ENCODE measurements around the gene SAG.
"Not testable (repeated sequence)": the region's sequence is repeated elsewhere in the genome, so short reads cannot be mapped to it uniquely, and the experiment has no call there.

Gene SAG

DNA sequence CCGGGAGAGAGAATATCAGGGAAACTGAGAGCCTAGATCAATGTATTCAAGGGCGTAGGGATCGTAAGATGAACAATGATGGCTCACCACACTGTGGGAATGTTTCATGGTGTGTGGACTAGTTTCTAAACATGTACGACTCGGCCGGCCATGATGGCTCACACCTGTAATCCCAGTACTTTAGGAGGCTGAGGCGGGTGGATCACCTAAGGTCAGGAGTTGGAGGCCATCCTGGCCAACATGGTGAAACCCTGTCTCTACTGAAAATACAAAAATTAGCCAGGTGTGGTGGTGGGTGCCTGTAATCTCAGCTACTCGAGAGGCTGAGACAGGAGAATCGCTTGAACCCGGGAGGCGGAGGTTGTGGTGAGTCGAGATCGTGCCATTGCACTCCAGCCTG lies 28.5 kb downstream of the SAG start:
- DNase-seq: not testable (repeated sequence)

DNA sequence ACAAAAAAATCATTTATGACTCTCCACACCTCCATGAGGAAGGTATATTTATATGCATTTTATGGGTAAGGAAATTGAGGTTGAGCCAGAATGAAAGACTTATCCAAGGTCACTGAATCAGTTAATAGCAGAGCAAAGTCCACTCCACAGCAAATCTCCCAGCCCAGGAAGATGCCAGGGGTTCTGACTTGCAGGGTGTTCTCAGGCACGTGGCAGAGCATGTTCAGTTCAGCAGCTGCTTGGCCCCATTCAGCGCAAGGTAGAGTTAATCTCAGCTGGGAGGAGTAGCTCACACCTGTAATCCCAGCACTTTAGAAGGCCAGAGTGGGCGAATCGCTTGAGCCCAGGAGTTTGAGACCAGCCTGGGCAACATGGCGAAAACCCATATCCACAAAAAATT lies 28.9 kb downstream of the SAG start:
- no peak for DNase-seq

DNA sequence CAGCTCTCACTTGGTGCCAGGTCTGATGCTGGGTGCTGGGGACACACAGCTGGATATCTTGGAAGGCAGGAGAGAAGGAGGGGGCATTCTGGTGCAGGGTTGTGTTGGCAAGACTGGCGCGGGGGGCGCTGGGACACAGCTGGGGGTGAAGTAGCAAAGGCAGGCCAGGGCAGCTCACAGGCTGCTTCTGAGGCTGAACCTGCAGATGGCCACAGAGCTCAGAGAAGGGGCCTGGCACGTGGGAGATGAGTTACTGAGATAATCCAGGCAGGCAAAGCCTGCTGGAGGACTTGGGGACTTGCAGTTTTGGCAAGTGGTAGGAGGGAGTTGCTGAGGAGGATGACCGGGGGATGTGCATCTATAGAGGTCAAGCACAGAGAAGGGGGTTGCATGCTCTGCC lies 30.4 kb downstream of the SAG start:
- DNase-seq: no peak

GRCh38 chr2:233338812-233339368 lies 31.3 kb downstream of the SAG start:
- no peak for DNase-seq

GRCh38 chr2:233339427-233339826 lies 31.8 kb downstream of the SAG start:
- no peak for DNase-seq

- no peak for DNase-seq
These were observed 33.7 kb downstream of the SAG start for GRCh38 chr2:233341296-233341695.

GRCh38 chr2:233342301-233342700 lies 34.7 kb downstream of the SAG start:
- no peak for DNase-seq

- no peak for DNase-seq
These were observed 35.6 kb downstream of the SAG start for GRCh38 chr2:233343171-233343705.

- no peak for DNase-seq
These were observed 38.8 kb downstream of the SAG start for GRCh38 chr2:233346376-233346775.

DNA sequence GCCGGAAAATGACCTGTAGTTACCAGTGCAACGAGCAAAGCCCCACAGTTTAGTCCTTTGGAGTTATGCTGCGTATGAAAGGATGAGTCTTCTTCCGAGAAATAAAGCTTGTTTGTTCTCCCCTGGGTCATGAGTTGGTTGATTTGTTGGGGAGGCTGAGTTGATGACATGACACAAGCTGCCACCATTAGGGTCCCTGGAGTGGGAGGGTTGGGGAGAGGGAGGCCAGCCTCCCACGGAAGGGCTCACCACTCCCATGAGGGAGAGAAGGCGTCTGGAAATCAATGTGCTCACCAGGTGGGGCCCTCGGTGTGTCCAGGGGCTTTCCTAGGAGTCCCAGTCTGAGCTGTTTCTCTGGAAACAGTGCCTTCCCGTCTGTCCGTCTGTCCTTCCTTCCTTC lies 39.3 kb downstream of the SAG start:
- no peak for DNase-seq

GRCh38 chr2:233349005-233349998 lies 41.7 kb downstream of the SAG start:
- peak; percentile 26 for DNase-seq

- peak; percentile 9 for DNase-seq
These were observed 43.1 kb downstream of the SAG start for GRCh38 chr2:233350708-233351107.

DNA sequence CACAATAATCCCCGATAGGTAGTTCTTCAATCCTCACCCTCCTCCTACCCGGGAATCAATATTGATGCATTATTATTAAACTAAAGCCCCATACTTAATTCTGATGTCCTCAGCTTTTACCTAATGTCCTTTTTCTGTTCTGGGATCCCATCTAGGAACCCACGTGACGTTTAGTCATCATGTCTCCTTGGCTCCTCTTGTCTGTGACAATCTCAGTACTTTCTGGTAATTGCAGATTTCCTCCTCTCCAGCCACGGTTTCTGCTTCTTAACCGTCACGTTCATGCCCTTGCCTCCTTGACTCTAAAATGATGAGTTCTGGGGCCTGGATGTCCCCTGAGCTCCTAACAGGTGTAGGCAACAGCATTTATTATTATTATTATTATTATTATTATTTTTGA lies 43.8 kb downstream of the SAG start:
- DNase-seq: no peak

DNA sequence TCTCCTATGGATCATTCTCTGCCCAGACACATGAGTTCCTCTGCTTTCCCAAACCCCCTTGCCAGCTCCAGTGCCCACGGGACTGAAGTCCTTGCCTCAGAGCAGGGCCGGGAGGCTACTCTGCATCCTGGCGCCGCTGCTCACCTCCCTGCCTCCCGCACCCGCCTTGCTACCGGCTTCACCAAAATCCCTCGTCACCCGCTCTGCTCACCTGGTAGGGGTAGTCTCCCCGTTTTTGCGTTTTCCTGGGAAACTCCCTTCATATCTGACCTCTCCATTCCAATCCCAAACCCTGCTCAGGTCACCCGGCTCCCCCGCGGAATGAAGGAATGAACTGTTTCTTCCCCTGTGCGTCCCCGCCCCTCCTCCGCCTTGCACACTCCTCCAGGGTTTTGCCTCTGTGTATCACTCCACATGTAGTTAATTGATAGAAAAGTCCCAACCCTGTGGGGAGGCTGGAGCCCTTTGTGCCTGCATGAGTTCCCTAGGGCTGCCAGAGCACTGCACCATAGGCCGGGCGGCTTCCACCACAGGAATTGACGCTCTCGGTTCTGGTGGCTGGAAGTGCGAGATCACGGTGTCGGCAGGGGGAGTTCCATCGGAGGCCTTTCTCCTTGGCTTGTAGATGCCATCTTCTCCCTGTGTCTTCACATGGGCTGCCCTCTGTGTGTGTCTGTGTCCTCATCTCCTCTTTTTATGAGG lies 44.7 kb downstream of the SAG start:
- no peak for DNase-seq

DNA sequence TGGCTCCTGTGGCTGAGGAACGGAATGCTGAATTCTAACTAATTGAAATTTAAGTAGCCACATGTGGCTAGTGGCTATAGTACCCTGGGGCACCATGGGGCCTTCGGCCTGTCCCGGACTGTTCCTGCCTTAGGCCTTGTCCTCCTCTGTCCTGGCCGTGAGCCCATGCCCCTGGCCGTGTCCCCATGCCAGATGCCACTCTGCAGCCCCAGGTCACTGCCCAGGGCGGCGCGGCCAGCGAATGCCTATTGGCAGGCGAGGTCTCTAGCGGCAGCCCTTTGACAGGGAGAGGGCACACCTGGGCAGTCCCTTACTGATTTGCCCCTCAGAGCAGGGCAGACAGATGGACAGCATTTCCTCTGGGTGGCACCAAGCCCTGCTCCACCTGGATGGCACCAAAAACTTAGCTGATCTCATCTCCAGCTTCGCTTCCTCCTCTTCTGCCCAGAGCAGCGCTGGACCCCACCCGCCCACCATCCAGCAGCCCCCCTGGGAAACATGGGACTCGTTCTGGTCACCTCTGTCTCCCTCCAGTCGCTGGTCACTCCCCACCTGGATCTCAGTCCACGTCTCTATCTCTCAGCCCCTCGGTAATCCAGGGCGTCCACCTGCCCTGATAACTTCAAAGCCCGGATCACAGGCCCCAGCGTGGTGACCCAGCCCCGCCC lies 45.6 kb downstream of the SAG start:
- no peak for DNase-seq

DNA sequence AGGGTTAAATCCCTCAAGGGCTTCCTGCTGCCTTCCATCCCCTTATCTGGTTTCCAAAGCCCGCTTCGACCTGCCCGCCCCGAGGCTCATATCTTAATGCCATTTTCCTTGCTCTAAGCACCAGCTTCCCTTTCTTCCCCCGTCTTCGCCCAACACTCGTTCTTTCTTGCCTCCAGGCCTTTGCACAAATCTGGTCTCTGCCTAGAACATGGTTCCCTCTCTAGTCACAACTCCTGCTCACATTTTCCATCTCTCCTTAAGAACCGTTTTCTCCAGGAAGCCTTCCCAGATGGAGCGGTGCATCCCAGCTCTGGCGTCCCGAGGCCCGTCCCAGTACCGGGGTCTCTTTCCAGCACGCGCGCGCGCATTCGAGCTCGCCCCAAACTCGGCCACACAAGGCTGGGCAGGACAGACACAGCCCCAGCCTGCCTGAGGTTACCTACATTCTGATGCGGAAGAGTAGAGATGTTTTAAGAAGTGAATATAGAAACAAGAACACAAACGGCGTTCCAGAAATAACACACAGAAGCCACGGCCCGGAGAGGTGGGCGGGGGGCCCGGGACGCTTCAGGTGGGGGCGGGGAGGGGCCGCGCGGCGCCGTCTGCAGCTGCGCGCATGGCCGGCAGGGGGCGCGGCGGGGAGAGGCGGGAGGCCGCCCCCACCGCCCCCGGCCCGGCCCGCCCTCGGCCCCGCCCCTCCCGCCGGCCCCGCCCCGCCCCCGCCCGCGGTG lies 46.3 kb downstream of the SAG start, which contains the start of gene DGKD:
Gene DGKD (plus strand): TSS at position 726 of the 731 bp plus-strand sequence. CDS start 25 bp downstream, outside the sequence.
- DNase-seq: peak; percentile 11

DNA sequence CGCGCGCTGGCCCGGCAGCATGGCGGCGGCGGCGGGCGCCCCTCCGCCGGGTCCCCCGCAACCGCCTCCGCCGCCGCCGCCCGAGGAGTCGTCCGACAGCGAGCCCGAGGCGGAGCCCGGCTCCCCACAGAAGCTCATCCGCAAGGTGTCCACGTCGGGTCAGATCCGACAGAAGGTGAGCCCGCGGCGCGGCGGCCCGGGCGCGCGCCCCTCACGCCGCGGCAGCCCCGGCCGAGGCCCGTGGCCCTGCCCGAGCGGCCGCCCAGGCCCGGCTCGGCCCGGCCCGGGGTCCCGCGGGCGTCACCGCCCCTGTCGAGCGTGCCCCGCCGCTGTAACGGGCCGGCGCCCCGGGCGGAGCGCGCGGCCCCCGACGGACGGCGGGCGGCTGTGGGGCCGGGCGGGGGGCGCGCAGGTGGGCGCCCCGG lies 46.9 kb downstream of the SAG start:
- DNase-seq: no peak

DNA sequence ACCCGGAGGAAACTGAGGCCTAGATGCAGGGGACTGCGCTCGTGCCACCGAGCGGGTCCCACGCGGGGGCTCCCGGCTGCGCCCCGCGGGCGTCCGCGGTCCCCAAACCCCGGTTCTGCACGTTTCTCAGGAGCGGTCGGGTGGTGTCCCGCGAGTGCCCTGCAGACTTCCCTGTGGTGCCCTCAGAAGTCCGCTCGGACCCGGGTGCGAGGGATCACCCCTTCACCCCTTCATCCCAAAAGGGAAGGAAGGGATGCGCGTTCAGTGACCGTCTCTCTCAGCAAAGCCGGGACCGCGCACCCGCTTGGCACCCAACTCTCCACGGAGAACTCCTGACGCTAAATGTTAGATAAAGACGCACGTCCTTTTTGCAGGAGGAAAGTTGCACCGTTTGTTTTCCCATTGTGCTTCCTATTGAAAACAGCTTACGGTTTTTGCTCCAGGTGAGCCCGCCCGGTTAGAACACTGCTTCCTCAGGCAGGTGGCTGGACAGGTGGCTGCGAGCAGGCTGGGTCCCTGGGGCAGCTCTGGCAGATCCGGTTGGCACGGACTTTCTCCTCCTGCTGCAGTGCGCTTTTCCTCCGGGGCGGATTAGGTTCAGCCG lies 47.5 kb downstream of the SAG start:
- peak; percentile 23 for DNase-seq

DNA sequence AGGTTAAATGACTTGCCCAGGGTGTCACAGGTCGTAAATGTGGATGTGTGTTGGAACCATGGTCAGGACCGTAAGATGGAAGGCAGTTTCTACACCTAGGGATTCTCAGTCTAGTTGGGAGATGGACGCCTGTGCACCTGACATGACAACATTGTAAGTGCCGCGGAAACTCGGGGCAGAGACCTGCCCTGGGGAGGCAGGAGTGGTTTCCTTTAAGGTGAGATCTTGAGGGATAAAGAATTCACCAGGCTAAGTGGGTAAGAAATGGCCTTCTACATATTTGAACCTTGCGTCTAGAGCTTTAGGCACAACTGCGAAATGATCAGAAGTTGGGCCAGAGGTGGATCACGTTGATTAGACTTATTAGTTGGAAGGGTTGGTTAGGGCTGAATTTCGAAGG lies 48.3 kb downstream of the SAG start:
- no peak for DNase-seq

DNA sequence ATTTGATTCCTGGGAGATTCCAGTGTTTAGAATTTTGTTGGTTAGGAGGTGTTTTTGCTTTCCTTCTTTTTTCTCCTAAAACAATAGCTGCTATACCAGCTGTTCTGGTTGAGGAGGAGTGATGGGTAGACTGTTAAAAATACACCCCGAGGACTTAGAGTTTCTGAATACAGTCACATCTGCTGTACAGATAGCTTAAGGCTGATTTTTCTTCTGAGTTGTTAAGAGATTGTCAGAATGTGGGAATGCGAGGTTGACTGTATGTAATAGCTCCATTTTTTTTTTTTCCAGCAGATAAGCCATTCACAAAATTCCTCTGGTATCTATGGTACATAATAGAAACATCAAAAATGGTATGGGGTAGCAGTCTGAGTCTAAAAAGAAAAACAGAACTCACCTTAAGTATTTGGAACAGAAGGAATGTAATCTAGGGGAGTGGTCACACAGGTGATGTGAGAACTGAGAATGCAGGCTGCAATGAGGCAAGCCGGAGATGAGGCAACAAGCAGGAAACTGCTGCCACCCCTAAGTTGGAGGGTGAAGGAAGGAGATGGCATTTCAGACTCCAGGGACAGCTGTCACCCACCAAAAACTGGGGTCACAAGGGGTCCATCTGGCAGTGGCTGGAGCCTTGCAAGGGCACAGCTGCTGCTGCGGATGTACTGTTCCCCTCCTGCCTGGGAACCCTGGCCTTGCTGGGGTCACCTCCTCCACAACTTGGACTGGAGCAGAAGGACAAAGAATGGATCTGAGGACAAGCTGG lies 49.1 kb downstream of the SAG start:
- DNase-seq: no peak

DNA sequence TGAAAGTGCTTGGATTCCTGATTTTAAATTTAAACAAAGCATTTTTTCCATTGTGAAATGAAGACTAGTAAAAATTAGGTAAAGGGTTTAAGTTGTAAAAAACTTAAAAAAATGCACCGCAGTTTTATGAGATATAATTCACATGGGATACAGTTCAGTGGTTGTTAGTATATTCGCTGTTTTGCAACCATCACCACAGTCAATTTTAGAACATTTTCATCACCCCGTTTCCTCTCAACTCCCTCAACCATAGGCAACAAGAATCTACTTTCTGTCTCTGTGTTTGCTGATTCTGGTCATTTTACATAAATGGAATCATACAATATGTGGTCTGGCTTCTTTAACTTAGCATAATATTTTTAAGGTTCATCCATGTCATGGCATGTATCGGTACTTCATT lies 50.7 kb downstream of the SAG start:
- no peak for DNase-seq
